Measurements from ENCODE around the gene KNDC1. TPM values are rescaled to one million over a fixed set of nuclear protein-coding genes. Genes with fewer than 3 reads are reported as not detected.

KNDC1 gene
- total and polyA plus RNA-seq, 2 experiments from 2014 or later = 1.8 to 16.0 TPM

- Histone ChIP-seq H3F3A (replicated peaks; ENCODE audit: low read depth) (0 out of 2 replicates have a peak, but pooled peaks cover 3% of the 10 kb centered on the region), H3K36me3 (ENCODE audit: insufficient read depth) (no peaks in the 10 kb centered on the region), H3K79me2 (replicated peaks; ENCODE audit: insufficient read depth) (no peaks in the 10 kb centered on the region), H4K20me1 (replicated peaks; ENCODE audit: insufficient read depth) (no peaks in the 10 kb centered on the region), H3K4me1 (ENCODE audit: insufficient read depth) (no peaks in the 10 kb centered on the region), H3K4me2 (no peak overlapping the region), H2AFZ (no peak overlapping the region), H3K4me3 (no peak overlapping the region), H3K9me2 (ENCODE audit: insufficient read depth) (peaks cover 4% of the 10 kb centered on the region; the same call in 1 of the 2 replicates), H3K27ac (ENCODE audit: low read depth) (no peak overlapping the region), H3K27me3 (ENCODE audit: insufficient read depth) (no peaks in the 10 kb centered on the region)
- ATAC-seq (no peak), DNase-seq (ENCODE audit: low spot score) (no peak)
- no peak overlapping the region for H3K27ac Mint-ChIP-seq
- no peaks in the 10 kb centered on the region for H3K4me1 Mint-ChIP-seq
- no peaks in the 10 kb centered on the region; the same call in 2 of the 3 replicates for H3K9me3 Mint-ChIP-seq
- peaks cover under 1% of the 10 kb centered on the region; the same call in 1 of the 3 replicates for H3K36me3 Mint-ChIP-seq (ENCODE audit: low read depth)
- TF ChIP-seq ZNF331 (CRISPR knock-in tag; IDR thresholded peaks at IDR 0.05; ENCODE audit: low read depth) (no peak), POLR2AphosphoS5 (IDR thresholded peaks at IDR 0.05; ENCODE audit: low read depth) (no peak), NANOG (IDR thresholded peaks at IDR 0.05; ENCODE audit: borderline replicate concordance) (no peak), STAT1 (IDR thresholded peaks at IDR 0.05; ENCODE audit: unreplicated experiment) (no peak), CREB1 (CRISPR knock-in tag; IDR thresholded peaks at IDR 0.05; ENCODE audit: low read depth) (no peak), EZH2 (IDR thresholded peaks at IDR 0.05; ENCODE audit: low read depth, unreplicated experiment) (no peak), EZH2phosphoT487 (IDR thresholded peaks at IDR 0.05; ENCODE audit: unreplicated experiment) (no peak), ZNF462 (CRISPR knock-in tag; IDR thresholded peaks at IDR 0.05) (no peak), JUNB (IDR thresholded peaks at IDR 0.05; ENCODE audit: unreplicated experiment) (no peak), REST (IDR thresholded peaks at IDR 0.05; ENCODE audit: unreplicated experiment) (no peak), ZNF114 (CRISPR knock-in tag; IDR thresholded peaks at IDR 0.05) (no peak)
- TF ChIP-seq, protein P1, sequence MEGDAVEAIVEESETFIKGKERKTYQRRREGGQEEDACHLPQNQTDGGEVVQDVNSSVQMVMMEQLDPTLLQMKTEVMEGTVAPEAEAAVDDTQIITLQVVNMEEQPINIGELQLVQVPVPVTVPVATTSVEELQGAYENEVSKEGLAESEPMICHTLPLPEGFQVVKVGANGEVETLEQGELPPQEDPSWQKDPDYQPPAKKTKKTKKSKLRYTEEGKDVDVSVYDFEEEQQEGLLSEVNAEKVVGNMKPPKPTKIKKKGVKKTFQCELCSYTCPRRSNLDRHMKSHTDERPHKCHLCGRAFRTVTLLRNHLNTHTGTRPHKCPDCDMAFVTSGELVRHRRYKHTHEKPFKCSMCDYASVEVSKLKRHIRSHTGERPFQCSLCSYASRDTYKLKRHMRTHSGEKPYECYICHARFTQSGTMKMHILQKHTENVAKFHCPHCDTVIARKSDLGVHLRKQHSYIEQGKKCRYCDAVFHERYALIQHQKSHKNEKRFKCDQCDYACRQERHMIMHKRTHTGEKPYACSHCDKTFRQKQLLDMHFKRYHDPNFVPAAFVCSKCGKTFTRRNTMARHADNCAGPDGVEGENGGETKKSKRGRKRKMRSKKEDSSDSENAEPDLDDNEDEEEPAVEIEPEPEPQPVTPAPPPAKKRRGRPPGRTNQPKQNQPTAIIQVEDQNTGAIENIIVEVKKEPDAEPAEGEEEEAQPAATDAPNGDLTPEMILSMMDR (conservative IDR thresholded peaks at IDR 0.05; ENCODE audit: low read depth in 2 of 2) = no peak
- TF ChIP-seq, protein P2, sequence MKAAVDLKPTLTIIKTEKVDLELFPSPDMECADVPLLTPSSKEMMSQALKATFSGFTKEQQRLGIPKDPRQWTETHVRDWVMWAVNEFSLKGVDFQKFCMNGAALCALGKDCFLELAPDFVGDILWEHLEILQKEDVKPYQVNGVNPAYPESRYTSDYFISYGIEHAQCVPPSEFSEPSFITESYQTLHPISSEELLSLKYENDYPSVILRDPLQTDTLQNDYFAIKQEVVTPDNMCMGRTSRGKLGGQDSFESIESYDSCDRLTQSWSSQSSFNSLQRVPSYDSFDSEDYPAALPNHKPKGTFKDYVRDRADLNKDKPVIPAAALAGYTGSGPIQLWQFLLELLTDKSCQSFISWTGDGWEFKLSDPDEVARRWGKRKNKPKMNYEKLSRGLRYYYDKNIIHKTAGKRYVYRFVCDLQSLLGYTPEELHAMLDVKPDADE (IDR thresholded peaks at IDR 0.05) = no peak
- no peak overlapping the region for H3K4me3 Mint-ChIP-seq
- H3K27me3 Mint-ChIP-seq (ENCODE audit: insufficient read depth, low read depth, poor library complexity) = peaks cover 2% of the 10 kb centered on the region
Observed at GRCh38 chr10:133209117-133209516, 49.1 kb downstream of the KNDC1 start.

Measured in GM23338 (cell line).